ENCODE results near the gene CASKIN1.

Gene CASKIN1

GRCh38 chr16:2195322-2196161 is 863 bp downstream of the CASKIN1 start:
- no peak overlapping the region for H3K27ac ChIP-seq

GRCh38 chr16:2194852-2195321 is 1.5 kb downstream of the CASKIN1 start:
- H3K27ac ChIP-seq = no peak overlapping the region
- peak; percentile 24 for DNase-seq (ENCODE audit: low read depth, low spot score)

More at GRCh38 chr16:2195322-2196161, 863 bp downstream of the CASKIN1 start:
- no peak for DNase-seq (ENCODE audit: low read depth, low spot score)

GRCh38 chr16:2194166-2194834 is 2.1 kb downstream of the CASKIN1 start:
- H3K27ac ChIP-seq = no peak overlapping the region
- DNase-seq (ENCODE audit: low read depth, low spot score) = no peak

- H3K27ac ChIP-seq = no peak overlapping the region
- DNase-seq (ENCODE audit: low read depth, low spot score) = no peak
Observed at GRCh38 chr16:2191446-2191706, 5.0 kb downstream of the CASKIN1 start.

GRCh38 chr16:2190659-2191445 is 5.6 kb downstream of the CASKIN1 start:
- no peak overlapping the region for H3K27ac ChIP-seq
- DNase-seq (ENCODE audit: low read depth, low spot score) = no peak

- H3K27ac ChIP-seq = no peak overlapping the region
- DNase-seq (ENCODE audit: low read depth, low spot score) = no peak
Observed at GRCh38 chr16:2190002-2190658, 6.3 kb downstream of the CASKIN1 start.

GRCh38 chr16:2189252-2189893 is 7.0 kb downstream of the CASKIN1 start:
- no peak overlapping the region for H3K27ac ChIP-seq
- DNase-seq (ENCODE audit: low read depth, low spot score) = no peak

GRCh38 chr16:2188395-2188794 is 8.0 kb downstream of the CASKIN1 start:
- no peak overlapping the region for H3K27ac ChIP-seq
- no peak for DNase-seq (ENCODE audit: low read depth, low spot score)

GRCh38 chr16:2187212-2187611 is 9.2 kb downstream of the CASKIN1 start:
- H3K27ac ChIP-seq = no peak overlapping the region
- no peak for DNase-seq (ENCODE audit: low read depth, low spot score)

- no peak for DNase-seq (ENCODE audit: low read depth, low spot score)
- no peak overlapping the region for H3K27ac ChIP-seq
Observed at GRCh38 chr16:2186505-2186904, 9.9 kb downstream of the CASKIN1 start.

GRCh38 chr16:2186064-2186463 is 10.3 kb downstream of the CASKIN1 start:
- H3K27ac ChIP-seq = no peak overlapping the region
- DNase-seq (ENCODE audit: low read depth, low spot score) = no peak

- H3K27ac ChIP-seq = no peak overlapping the region
- DNase-seq (ENCODE audit: low read depth, low spot score) = no peak
Observed at GRCh38 chr16:2184962-2185361, 11.4 kb downstream of the CASKIN1 start.

- H3K27ac ChIP-seq = no peak overlapping the region
- no peak for DNase-seq (ENCODE audit: low read depth, low spot score)
Observed at GRCh38 chr16:2184346-2184745, 12.1 kb downstream of the CASKIN1 start.

GRCh38 chr16:2183671-2184070 is 12.7 kb downstream of the CASKIN1 start:
- DNase-seq (ENCODE audit: low read depth, low spot score) = no peak

GRCh38 chr16:2181952-2182351 is 14.5 kb downstream of the CASKIN1 start:
- DNase-seq (ENCODE audit: low read depth, low spot score) = no peak
- H3K27ac ChIP-seq = no peak overlapping the region

More at GRCh38 chr16:2183671-2184070, 12.7 kb downstream of the CASKIN1 start:
- H3K27ac ChIP-seq = no peak overlapping the region

- DNase-seq (ENCODE audit: low read depth, low spot score) = no peak
- H3K27ac ChIP-seq = no peak overlapping the region
Observed at GRCh38 chr16:2180962-2181923, 15.2 kb downstream of the CASKIN1 start.

GRCh38 chr16:2180461-2180860 is 15.9 kb downstream of the CASKIN1 start:
- DNase-seq (ENCODE audit: low read depth, low spot score) = no peak
- no peak overlapping the region for H3K27ac ChIP-seq

GRCh38 chr16:2179576-2179975 is 16.8 kb downstream of the CASKIN1 start:
- no peak overlapping the region for H3K27ac ChIP-seq
- no peak for DNase-seq (ENCODE audit: low read depth, low spot score)

- no peak overlapping the region for H3K27ac ChIP-seq
- no peak for DNase-seq (ENCODE audit: low read depth, low spot score)
Observed at GRCh38 chr16:2179107-2179501, 17.3 kb downstream of the CASKIN1 start.

All from epithelial cell of prostate (primary cell).